RWPE1 (cell line): ENCODE data around the gene SEMA3E.

ENCODE experiments used
- CTCF ChIA-PET: fragments of 350-600 bp; sonication (Branson Sonifier 250); formaldehyde crosslinking; extraction: SDS; loops from one replicate; lab custom pipeline; 2021; lab: Yijun Ruan, JAX
- POLR2A ChIA-PET: fragments of 400-600 bp; formaldehyde crosslinking; extraction: SDS; loops from one replicate; lab custom pipeline; 2020; ENCODE audit warnings: antibody characterized with exemption; ENCODE audit not compliant: low non-redundant PET; lab: Yijun Ruan, JAX
- DNase-seq: peaks from one replicate; pipeline ENCODE4 v3.0.0; 2012; ENCODE audit warnings: low spot score
- H3K27ac ChIP-seq: fragments of 450-650 bp; 2 replicates; pipeline ENCODE4 v1.5.1; 2017
- TF ChIP-seq, protein P1 (sequence below): fragments of 450-650 bp; conservative IDR thresholded peaks from 2 replicates; pipeline ENCODE4 v1.5.1; 2017; ENCODE audit warnings: low read depth, mild to moderate bottlenecking

The SEMA3E gene

DNA sequence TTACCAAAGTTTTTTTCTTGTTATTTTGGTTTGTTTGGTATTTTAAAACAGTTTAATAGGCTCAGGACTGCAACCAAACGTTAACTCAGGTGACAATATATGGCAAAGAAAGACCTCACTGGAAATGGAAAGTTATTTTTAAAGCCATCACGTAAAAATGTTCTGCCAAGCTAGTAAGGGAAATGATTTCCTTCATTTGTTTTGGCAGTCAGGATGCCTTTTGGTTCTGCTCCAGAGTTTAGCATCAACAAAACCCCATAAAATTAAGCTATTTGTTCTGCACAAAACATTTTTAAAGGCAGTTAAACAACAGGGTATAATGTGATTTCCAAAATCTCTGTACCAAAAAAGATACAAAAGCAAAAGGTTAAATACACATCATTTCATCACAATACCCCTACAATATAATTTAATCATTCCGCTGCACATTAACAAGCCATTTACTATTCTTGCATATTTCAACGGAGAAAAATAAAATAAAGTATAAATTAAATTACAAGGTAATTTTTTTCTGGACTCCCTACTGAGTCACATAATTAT is 172.4 kb downstream of the SEMA3E start:
- CTCF ChIA-PET, result no interaction called here
- no peak overlapping the region for H3K27ac ChIP-seq
- TF ChIP-seq, protein P1, sequence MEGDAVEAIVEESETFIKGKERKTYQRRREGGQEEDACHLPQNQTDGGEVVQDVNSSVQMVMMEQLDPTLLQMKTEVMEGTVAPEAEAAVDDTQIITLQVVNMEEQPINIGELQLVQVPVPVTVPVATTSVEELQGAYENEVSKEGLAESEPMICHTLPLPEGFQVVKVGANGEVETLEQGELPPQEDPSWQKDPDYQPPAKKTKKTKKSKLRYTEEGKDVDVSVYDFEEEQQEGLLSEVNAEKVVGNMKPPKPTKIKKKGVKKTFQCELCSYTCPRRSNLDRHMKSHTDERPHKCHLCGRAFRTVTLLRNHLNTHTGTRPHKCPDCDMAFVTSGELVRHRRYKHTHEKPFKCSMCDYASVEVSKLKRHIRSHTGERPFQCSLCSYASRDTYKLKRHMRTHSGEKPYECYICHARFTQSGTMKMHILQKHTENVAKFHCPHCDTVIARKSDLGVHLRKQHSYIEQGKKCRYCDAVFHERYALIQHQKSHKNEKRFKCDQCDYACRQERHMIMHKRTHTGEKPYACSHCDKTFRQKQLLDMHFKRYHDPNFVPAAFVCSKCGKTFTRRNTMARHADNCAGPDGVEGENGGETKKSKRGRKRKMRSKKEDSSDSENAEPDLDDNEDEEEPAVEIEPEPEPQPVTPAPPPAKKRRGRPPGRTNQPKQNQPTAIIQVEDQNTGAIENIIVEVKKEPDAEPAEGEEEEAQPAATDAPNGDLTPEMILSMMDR, result no peak
- POLR2A ChIA-PET, result no interaction called here
- no peak for DNase-seq

DNA sequence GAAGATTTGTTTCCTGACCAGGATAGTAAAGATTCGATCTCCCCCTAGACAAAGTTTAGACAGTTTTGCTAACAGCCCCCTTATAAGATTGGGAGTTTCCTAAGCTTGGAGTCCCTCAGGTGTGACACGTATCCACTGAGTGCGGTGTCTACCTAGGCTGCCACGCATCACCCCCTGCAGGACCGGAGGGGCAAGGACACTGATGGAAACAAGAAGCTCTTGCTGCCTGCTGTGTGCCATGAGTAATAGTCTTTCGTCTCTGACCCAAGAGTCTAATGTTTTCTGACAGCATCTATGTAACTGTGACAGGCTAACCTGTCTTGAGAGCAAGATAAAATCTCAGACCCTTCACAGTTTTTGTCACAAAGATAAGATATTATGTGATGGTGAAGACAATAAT is 173.5 kb downstream of the SEMA3E start:
- TF ChIP-seq, protein P1, result no peak
- CTCF ChIA-PET, result interaction anchor here (0.6 to 0.9 kb wide), 2 partner anchors 9 to 1450 kb away, joined by 3 to 5 read pairs; no protein-coding TSS in a partner anchor
- no peak overlapping the region for H3K27ac ChIP-seq

DNA sequence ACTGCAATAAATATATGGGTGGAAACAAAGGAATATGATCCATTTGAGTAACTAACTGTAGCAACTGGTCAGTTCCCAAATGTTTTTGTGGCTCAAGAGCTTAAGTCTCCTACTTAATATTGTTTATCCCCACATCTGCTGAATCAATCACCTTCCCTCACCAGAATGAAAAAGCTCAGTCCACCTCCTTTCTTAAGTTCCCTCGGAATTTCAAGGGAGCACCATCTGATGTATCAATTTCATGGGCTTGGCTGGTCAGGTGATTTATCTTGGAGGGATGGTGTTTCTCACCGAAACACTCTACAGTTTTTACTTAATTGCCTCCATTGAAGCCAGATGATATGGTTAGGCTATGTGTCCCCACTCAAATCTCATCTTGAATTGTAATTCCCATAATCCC is 176.6 kb downstream of the SEMA3E start:
- POLR2A ChIA-PET, result no interaction called here
- CTCF ChIA-PET, result interaction anchor here (0.8 kb wide), 1 partner anchor 85 kb away, joined by 3 read pairs; no protein-coding TSS in a partner anchor
- no peak for DNase-seq
- TF ChIP-seq, protein P1, result no peak
- no peak overlapping the region for H3K27ac ChIP-seq

More for the DNA sequence above, 173.5 kb downstream of the SEMA3E start:
- POLR2A ChIA-PET, result no interaction called here
- DNase-seq, result no peak

DNA sequence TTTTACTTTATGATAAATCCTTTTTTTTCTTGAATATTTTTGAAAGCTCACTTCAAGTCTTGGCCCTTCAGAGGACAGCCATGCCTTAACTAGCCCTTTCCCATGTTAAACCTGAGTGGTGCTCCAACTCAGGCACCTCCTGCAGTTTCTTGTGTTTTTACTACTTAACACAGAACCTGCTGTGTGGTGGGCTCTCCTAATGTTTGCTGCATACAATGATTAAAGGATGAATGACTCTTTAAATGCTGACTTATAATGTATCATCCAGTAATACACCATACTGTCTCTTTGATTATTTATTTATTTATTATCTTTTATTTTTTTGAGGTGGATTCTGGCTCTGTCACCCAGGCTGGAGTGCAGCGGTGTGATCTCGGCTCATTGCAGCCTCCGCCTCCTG is 179.4 kb downstream of the SEMA3E start:
- CTCF ChIA-PET, result no interaction called here
- POLR2A ChIA-PET, result no interaction called here
- no peak overlapping the region for H3K27ac ChIP-seq
- DNase-seq, result no peak
- TF ChIP-seq, protein P1, result no peak

DNA sequence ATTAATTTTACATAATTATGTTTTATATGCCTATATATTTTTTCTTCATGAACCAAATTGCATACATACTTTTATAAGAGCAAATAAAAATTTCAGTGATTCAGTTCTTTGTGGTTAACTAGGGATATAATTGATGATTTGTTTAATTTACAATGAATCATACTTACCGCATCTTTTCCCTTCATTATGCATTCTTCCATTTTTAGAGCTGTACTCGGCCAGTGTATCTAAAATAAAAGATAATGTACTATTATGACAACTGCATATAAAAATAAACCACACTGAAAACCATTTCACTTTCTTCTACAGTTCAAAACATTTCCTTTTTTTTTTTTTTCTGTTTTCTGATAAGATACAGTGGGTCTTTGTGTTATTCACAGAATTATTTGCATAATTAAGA is 179.9 kb downstream of the SEMA3E start:
- TF ChIP-seq, protein P1, result no peak
- peak; percentile 51 for DNase-seq
- CTCF ChIA-PET, result interaction anchor here (0.5 to 0.7 kb wide), 2 partner anchors 35 to 182 kb away, joined by 3 read pairs; no protein-coding TSS in a partner anchor
- H3K27ac ChIP-seq, result no peak overlapping the region
- POLR2A ChIA-PET, result no interaction called here

DNA sequence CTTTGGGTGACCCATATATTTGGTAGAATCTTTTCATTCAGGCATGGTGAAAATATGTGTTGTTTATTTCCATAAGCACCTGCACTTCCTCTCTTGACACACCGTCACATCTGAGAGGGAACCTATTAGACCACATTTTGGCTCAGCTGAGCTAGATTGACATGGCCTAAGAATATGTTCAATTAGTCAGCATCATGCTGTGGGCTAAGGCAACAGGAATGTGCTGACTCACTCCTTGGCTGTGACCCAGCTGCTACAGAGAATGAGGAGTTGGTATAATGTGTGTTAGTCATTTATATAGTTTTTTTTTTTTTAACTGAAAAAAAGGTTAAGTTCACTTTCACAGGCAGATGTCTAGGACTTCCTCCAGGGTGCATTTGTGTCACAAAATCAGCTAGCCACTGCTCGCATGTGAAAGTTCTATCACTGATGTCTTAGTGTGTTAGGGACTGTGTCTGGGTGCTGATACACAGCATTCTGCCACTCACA is 180.6 kb downstream of the SEMA3E start:
- ChIA-PET POLR2A (no interaction called here), CTCF (interaction anchor here (0.5 to 0.7 kb wide), 2 partner anchors 36 to 181 kb away, joined by 3 read pairs; no protein-coding TSS in a partner anchor)
- no peak overlapping the region for H3K27ac ChIP-seq
- TF ChIP-seq, protein P1, result no peak
- peak; percentile 89 for DNase-seq
